Measurements from ENCODE around the gene DSC3. TPM values are rescaled to one million over a fixed set of nuclear protein-coding genes. Genes with fewer than 3 reads are reported as not detected.

Gene DSC3
- total RNA-seq, 4 donors from 2014 or later = 0.14 to 0.16 TPM; not detected in 2

DNA sequence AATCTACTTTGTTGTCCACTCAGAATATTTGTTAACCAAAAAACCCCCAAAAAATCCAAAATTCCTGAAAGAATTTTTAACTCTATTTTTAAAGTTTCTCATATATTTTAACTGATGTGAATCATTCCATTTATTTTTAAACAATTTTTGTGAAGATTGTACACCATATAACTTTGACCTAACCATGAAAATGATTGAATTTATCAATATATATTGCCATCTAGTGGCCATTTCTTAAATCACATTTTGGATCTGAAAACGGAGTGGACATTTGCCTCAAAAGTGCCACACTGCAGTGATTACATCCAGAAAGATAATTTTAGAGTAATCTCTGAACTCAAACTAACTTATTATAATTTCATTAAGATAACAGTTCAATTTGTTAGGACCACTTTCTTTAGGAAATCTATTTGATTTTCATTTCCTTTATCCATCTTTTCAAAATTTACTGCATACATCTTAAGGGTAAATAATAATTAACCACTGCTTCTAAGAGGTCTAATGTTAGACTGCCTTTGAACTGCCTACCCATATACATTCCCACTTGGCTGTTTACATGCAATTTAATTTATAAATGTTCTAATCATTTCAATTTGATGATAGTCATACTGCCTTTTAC, 71.1 kb downstream of the DSC3 start:
- WGBS, 2 donors (ENCODE audit: low coverage in 1 of 2) = 0 to 3% methylated on average over 1 of the region's 1 CpG

DNA sequence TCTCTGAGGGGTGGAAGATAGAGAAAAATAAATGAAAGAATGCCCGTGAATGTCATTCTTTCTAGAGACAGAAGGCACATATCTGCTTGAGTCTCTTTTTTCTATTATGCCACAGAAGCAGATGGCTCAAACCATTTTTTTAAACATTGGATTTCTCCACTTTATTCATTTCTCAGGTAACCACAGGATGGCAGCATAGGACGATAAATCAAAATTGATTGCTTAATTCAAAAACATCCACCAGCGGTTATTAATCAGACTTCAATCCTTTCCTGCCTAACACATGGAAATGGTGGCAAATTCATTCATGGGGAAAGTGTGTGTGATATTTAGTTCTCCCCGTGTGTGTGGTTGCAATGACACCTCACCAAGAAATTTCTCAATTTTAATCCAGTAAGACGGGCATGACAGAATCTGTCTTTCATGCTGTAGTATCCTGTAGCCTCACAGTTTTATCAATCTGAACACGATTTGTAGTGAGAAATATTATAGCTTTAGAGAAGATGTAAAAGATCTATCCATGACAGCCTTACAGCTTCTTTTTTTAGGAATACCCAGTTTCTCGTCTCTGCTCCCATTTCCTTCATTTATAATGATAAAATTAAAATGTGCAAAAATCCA, 72.2 kb downstream of the DSC3 start:
- WGBS, 2 donors (ENCODE audit: low coverage in 1 of 2) = 35 to 45% methylated on average over 6 to 7 of the region's 7 CpGs

More for the DNA sequence above, 71.1 kb downstream of the DSC3 start:
- intact Hi-C loops (cut with DNase I; ENCODE audit: low total_unique reads) = no loop called here
- DNase-seq = no peak
- TF ChIP-seq POLR2AphosphoS5 (IDR thresholded peaks at IDR 0.05) (no peak), POLR2A (IDR thresholded peaks at IDR 0.05) (no peak), EP300 (IDR thresholded peaks at IDR 0.05; ENCODE audit: low read depth) (no peak)
- TF ChIP-seq, protein P1, sequence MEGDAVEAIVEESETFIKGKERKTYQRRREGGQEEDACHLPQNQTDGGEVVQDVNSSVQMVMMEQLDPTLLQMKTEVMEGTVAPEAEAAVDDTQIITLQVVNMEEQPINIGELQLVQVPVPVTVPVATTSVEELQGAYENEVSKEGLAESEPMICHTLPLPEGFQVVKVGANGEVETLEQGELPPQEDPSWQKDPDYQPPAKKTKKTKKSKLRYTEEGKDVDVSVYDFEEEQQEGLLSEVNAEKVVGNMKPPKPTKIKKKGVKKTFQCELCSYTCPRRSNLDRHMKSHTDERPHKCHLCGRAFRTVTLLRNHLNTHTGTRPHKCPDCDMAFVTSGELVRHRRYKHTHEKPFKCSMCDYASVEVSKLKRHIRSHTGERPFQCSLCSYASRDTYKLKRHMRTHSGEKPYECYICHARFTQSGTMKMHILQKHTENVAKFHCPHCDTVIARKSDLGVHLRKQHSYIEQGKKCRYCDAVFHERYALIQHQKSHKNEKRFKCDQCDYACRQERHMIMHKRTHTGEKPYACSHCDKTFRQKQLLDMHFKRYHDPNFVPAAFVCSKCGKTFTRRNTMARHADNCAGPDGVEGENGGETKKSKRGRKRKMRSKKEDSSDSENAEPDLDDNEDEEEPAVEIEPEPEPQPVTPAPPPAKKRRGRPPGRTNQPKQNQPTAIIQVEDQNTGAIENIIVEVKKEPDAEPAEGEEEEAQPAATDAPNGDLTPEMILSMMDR (IDR thresholded peaks at IDR 0.05) = peak; percentile 51 to 68 (median 63)
- Histone ChIP-seq H3K36me3 (no peaks in the 10 kb centered on the region), H3K4me1 (no peaks in the 10 kb centered on the region), H3K9me3 (no peaks in the 10 kb centered on the region), H3K27me3 (no peaks in the 10 kb centered on the region), H3K4me3 (no peak overlapping the region), H3K27ac (no peak overlapping the region)
- in situ Hi-C loops (cut with MboI; ENCODE audit: low pct_ligation_motif_present in 1 of 4, low pct_unique_long_range_greater_than_20kb in 1 of 4, low sequenced_read_pairs in 3 of 4) = no loop called here

DNA sequence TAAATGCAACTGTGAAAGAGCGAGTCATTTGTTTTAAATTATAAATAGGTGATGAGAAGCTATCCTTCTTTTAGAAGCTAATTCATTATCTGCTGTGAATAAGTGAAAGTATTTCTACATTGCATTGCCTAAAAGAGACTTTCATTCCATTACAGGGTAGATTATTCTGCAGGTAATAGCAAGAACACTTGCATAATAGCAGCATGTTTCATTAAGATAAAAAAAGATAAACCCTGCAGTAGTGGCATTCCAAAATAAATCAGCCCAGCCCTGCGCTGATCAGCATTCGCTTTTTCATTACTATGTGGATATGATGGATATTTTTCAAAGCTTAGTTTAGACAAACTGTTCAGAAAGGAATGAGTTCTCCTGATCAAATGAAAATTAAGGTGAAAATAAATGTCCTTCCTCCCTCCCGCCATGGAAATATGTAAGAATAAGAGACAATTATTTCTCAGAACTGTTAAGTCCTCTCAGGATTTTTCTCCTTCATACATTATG, 72.8 kb downstream of the DSC3 start:
- H3K9me3 ChIP-seq = no peaks in the 10 kb centered on the region
- no peaks in the 10 kb centered on the region for H3K27me3 ChIP-seq
- H3K36me3 ChIP-seq = no peaks in the 10 kb centered on the region
- H3K4me1 ChIP-seq = no peaks in the 10 kb centered on the region
- TF ChIP-seq, protein P1 (IDR thresholded peaks at IDR 0.05) = no peak
- TF ChIP-seq EP300 (IDR thresholded peaks at IDR 0.05; ENCODE audit: low read depth) (no peak), POLR2AphosphoS5 (IDR thresholded peaks at IDR 0.05) (no peak), POLR2A (IDR thresholded peaks at IDR 0.05) (no peak)
- H3K27ac ChIP-seq = no peak overlapping the region
- no peak for DNase-seq
- 79 to 87% methylated on average over 4 of the region's 4 CpGs for WGBS, 2 donors (ENCODE audit: low coverage in 1 of 2)
- no peak overlapping the region for H3K4me3 ChIP-seq
- in situ Hi-C loops (cut with MboI; ENCODE audit: low pct_ligation_motif_present in 1 of 4, low pct_unique_long_range_greater_than_20kb in 1 of 4, low sequenced_read_pairs in 3 of 4) (no loop called here), intact Hi-C loops (cut with DNase I; ENCODE audit: low total_unique reads) (no loop called here)

More for the DNA sequence above, 72.2 kb downstream of the DSC3 start:
- in situ Hi-C loops (cut with MboI; ENCODE audit: low pct_ligation_motif_present in 1 of 4, low pct_unique_long_range_greater_than_20kb in 1 of 4, low sequenced_read_pairs in 3 of 4) (no loop called here), intact Hi-C loops (cut with DNase I; ENCODE audit: low total_unique reads) (no loop called here)
- Histone ChIP-seq H3K36me3 (no peaks in the 10 kb centered on the region), H3K27me3 (no peaks in the 10 kb centered on the region), H3K9me3 (no peaks in the 10 kb centered on the region), H3K4me1 (no peaks in the 10 kb centered on the region), H3K27ac (no peak overlapping the region), H3K4me3 (no peak overlapping the region)
- no peak for DNase-seq
- TF ChIP-seq POLR2AphosphoS5 (IDR thresholded peaks at IDR 0.05) (no peak), EP300 (IDR thresholded peaks at IDR 0.05; ENCODE audit: low read depth) (no peak), POLR2A (IDR thresholded peaks at IDR 0.05) (no peak)
- TF ChIP-seq, protein P1 (IDR thresholded peaks at IDR 0.05) = peak; percentile 20 to 47 (median 29)

DNA sequence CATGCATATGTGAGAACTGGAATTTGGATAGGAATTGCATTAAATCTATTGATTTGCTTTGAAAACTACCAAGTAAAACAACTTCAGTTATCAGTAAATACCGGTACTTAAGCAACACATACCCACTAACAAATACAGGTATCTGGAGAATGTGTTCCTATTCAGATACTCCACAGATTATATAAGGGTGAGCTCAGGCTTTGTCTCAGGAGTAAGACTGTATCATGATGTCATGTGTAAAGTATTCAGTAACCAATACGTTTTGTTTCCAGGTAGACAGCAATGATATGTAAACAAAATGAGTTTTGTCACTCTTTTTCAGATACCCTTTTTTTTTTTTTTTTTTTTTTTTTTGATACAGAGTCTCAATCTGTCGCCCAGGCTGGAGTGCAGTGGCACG, 74.8 kb downstream of the DSC3 start:
- no peaks in the 10 kb centered on the region for H3K36me3 ChIP-seq
- intact Hi-C loops (cut with DNase I; ENCODE audit: low total_unique reads) (no loop called here), in situ Hi-C loops (cut with MboI; ENCODE audit: low pct_ligation_motif_present in 1 of 4, low pct_unique_long_range_greater_than_20kb in 1 of 4, low sequenced_read_pairs in 3 of 4) (no loop called here)
- no peaks in the 10 kb centered on the region for H3K9me3 ChIP-seq
- no peaks in the 10 kb centered on the region for H3K4me1 ChIP-seq
- H3K4me3 ChIP-seq = no peak overlapping the region
- 67 to 70% methylated on average over 3 to 4 of the region's 4 CpGs for WGBS, 2 donors (ENCODE audit: low coverage in 1 of 2)
- H3K27me3 ChIP-seq = no peaks in the 10 kb centered on the region
- no peak for TF ChIP-seq POLR2AphosphoS5 (IDR thresholded peaks at IDR 0.05)
- TF ChIP-seq EP300 (IDR thresholded peaks at IDR 0.05; ENCODE audit: low read depth) = no peak
- TF ChIP-seq POLR2A (IDR thresholded peaks at IDR 0.05) = no peak
- TF ChIP-seq, protein P1 (IDR thresholded peaks at IDR 0.05) = no peak
- no peak overlapping the region for H3K27ac ChIP-seq
- no peak for DNase-seq
